ENCODE measurements around the gene ZNF557. TPM values are rescaled to one million over a fixed set of nuclear protein-coding genes. Genes with fewer than 3 reads are reported as not detected.
"Not testable (repeated sequence)": the region's sequence is repeated elsewhere in the genome, so short reads cannot be mapped to it uniquely, and the experiment has no call there.

Gene ZNF557
- total and polyA plus RNA-seq, 10 of the 15 experiments (the other 5 are each of a cell fraction or from before 2014, with no cell fraction given) = 3.9 to 12.1 (median 9.0) TPM

DNA sequence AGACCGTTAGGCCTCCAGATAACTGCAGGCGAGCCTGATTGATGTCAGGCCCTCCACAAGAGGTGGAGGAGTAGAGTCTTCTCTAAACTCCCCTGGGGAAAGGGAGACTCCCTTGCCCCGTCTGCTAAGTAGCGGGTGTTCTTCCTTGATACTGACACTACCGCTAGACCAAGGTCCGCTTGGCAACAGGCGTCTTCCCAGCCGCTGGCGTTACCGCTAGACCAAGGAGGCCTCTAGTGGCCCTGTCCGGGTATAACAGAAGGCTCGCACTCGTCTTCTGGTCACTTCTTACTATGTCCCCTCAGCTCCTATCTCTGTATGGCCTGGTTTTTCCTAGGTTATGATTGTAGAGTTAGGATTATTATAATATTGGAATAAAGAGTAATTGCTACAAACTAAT is 2.4 kb upstream of the ZNF557 start:
- RAD21 ChIA-PET (ENCODE audit: unreplicated experiment); SMC1A ChIA-PET (ENCODE audit: uncharacterized antibody, unreplicated experiment); POLR2A ChIA-PET; in situ Hi-C loops (cut with MboI); H3K27me3 ChIP-seq (replicated peaks in 1 of 2; ENCODE audit: control insufficient read depth in 2 of 2, insufficient read depth in 2 of 2, low read length in 1 of 2); H3K36me3 ChIP-seq (ENCODE audit: control insufficient read depth in 2 of 2, insufficient read depth in 2 of 2, low read length in 1 of 2); H4K20me1 ChIP-seq (ENCODE audit: control insufficient read depth, insufficient read depth); DNase-seq (ENCODE audit: low read depth, low spot score); H3K4me3 ChIP-seq; FAIRE-seq; H3K4me1 ChIP-seq (ENCODE audit: control insufficient read depth, insufficient read depth, low read length); H3K4me2 ChIP-seq (ENCODE audit: control insufficient read depth, insufficient read depth); H3K27ac ChIP-seq (ENCODE audit: control insufficient read depth, insufficient read depth); H3K9me3 ChIP-seq (replicated peaks; ENCODE audit: control insufficient read depth, insufficient read depth, low read length); BruUV-seq (replicated peaks); CTCF ChIA-PET; intact Hi-C loops (cut with micrococcal nuclease; ENCODE audit: unreplicated experiment); H3K9ac ChIP-seq (ENCODE audit: control insufficient read depth, insufficient read depth, low read length); H2AFZ ChIP-seq (ENCODE audit: control insufficient read depth, low read depth, low read length); ATAC-seq: not testable (repeated sequence)
- 57% methylated on average over 13 of the region's 13 CpGs for WGBS (ENCODE audit: insufficient coverage, insufficient replicate concordance, low lambda C conversion rate, missing lambda C conversion rate)
- peak; percentile 36; the same call in 1 of the 2 replicates for TF ChIP-seq RAD21 (IDR thresholded peaks at IDR 0.05; ENCODE audit: insufficient read depth, low read depth, low read length)
- TF ChIP-seq, protein P1, sequence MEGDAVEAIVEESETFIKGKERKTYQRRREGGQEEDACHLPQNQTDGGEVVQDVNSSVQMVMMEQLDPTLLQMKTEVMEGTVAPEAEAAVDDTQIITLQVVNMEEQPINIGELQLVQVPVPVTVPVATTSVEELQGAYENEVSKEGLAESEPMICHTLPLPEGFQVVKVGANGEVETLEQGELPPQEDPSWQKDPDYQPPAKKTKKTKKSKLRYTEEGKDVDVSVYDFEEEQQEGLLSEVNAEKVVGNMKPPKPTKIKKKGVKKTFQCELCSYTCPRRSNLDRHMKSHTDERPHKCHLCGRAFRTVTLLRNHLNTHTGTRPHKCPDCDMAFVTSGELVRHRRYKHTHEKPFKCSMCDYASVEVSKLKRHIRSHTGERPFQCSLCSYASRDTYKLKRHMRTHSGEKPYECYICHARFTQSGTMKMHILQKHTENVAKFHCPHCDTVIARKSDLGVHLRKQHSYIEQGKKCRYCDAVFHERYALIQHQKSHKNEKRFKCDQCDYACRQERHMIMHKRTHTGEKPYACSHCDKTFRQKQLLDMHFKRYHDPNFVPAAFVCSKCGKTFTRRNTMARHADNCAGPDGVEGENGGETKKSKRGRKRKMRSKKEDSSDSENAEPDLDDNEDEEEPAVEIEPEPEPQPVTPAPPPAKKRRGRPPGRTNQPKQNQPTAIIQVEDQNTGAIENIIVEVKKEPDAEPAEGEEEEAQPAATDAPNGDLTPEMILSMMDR (IDR thresholded peaks at IDR 0.05 in 2 of 3, conservative IDR thresholded peaks at IDR 0.05 in 1 of 3; ENCODE audit: control insufficient read depth in 2 of 3, extremely low read depth in 1 of 3, insufficient read depth in 1 of 3, low read depth in 3 of 3, low read length in 3 of 3) = peak; percentile 3 to 20 (median 18); a peak in 2 of 6 replicates
- TF ChIP-seq, protein P2, sequence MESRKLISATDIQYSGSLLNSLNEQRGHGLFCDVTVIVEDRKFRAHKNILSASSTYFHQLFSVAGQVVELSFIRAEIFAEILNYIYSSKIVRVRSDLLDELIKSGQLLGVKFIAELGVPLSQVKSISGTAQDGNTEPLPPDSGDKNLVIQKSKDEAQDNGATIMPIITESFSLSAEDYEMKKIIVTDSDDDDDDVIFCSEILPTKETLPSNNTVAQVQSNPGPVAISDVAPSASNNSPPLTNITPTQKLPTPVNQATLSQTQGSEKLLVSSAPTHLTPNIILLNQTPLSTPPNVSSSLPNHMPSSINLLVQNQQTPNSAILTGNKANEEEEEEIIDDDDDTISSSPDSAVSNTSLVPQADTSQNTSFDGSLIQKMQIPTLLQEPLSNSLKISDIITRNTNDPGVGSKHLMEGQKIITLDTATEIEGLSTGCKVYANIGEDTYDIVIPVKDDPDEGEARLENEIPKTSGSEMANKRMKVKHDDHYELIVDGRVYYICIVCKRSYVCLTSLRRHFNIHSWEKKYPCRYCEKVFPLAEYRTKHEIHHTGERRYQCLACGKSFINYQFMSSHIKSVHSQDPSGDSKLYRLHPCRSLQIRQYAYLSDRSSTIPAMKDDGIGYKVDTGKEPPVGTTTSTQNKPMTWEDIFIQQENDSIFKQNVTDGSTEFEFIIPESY (IDR thresholded peaks at IDR 0.05) = peak; percentile 99
- peaks cover 12% of the 10 kb centered on the region for H3K79me2 ChIP-seq (ENCODE audit: control insufficient read depth, insufficient read depth, low read length)
